ENCODE results near the gene CHST15. TPM values are rescaled to one million over a fixed set of nuclear protein-coding genes. Genes with fewer than 3 reads are reported as not detected.

The CHST15 gene
- total and polyA plus RNA-seq, 11 donors, result 0.88 to 27.1 (median 4.1) TPM

DNA sequence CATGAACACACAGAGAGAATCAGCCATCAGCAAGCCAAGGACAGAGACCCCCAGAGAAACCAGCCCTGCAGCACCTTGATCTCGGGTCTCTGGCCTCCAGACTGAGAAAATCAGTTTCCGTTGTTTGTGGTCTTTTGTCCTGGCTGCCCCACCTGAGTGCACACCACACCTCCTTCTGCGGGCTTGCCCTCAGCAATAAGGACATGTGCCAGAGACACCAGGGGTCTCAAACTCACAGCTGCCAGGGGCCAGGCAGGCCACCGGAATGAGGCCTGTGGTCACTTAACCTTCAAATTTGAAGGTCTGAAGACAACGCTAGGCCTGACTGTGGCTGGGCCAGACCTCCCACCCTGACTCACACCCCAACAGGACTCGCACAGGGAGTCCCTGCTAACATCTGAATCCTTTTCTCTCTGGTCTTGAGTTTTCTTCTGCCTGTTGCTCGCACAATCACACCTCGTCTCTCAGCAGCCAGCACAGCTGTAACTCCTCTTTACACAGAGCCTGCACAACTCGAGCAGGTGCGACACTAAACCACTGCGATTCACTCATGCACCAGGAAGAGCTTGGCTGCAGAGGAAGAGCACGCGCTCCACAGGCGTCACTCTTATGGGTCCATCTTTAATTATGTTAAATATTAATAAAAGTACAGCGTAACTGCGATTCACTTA lies 86.2 kb downstream of the CHST15 start:
- intact Hi-C loops (cut with DNase I), result no loop called here
- H3K9me3 ChIP-seq, result no peaks in the 10 kb centered on the region
- WGBS, 4 donors, result 91 to 94% (median 93%) methylated on average over 16 of the region's 16 CpGs
- H3K27ac ChIP-seq, result peak overlapping the region in 1 of 12 donors; percentile 84
- DNase-seq (no peak), ATAC-seq (no peak)
- H3K4me1 ChIP-seq, result no peaks in the 10 kb centered on the region
- no peaks in the 10 kb centered on the region for H3K27me3 ChIP-seq
- TF ChIP-seq POLR2A (IDR thresholded peaks at IDR 0.05), result no peak
- TF ChIP-seq, protein P1, sequence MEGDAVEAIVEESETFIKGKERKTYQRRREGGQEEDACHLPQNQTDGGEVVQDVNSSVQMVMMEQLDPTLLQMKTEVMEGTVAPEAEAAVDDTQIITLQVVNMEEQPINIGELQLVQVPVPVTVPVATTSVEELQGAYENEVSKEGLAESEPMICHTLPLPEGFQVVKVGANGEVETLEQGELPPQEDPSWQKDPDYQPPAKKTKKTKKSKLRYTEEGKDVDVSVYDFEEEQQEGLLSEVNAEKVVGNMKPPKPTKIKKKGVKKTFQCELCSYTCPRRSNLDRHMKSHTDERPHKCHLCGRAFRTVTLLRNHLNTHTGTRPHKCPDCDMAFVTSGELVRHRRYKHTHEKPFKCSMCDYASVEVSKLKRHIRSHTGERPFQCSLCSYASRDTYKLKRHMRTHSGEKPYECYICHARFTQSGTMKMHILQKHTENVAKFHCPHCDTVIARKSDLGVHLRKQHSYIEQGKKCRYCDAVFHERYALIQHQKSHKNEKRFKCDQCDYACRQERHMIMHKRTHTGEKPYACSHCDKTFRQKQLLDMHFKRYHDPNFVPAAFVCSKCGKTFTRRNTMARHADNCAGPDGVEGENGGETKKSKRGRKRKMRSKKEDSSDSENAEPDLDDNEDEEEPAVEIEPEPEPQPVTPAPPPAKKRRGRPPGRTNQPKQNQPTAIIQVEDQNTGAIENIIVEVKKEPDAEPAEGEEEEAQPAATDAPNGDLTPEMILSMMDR (IDR thresholded peaks at IDR 0.05), result no peak
- no peak overlapping the region for H3K4me3 ChIP-seq
- H3K36me3 ChIP-seq, result peaks cover 0 to 51% (median 3%) of the 10 kb centered on the region in 9 donors

DNA sequence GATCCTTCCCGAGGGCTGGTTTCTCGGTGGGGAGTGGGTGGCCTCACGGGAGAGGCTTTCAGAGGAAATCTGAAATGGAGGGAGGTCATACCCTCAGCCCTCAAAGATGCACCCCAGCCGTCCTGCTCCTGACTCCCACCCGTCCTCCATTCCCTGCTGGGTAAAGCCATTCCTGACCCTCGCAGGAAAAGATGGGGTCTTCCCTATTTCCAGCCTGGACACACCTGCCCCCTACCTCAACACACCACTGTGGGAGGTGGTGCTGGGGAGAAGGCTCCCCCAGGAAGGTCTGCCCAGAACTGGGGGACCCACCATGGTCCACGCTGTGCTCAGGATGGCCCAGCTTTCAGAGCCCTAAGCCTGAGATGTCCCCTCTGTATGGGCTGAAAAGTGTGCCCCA lies 86.9 kb downstream of the CHST15 start:
- peak overlapping the region in 1 of 12 donors; percentile 84 for H3K27ac ChIP-seq
- ATAC-seq (no peak), DNase-seq (peak in 1 of 5 donors; percentile 2)
- intact Hi-C loops (cut with DNase I), result no loop called here
- H3K27me3 ChIP-seq, result no peaks in the 10 kb centered on the region
- no peak overlapping the region for H3K4me3 ChIP-seq
- peaks cover 0 to 3% (median 0%) of the 10 kb centered on the region in 12 donors for H3K4me1 ChIP-seq
- TF ChIP-seq POLR2A (IDR thresholded peaks at IDR 0.05), result no peak
- TF ChIP-seq, protein P1 (IDR thresholded peaks at IDR 0.05), result no peak
- 79 to 89% (median 82%) methylated on average over 7 of the region's 7 CpGs for WGBS, 4 donors
- H3K9me3 ChIP-seq, result no peaks in the 10 kb centered on the region
- H3K36me3 ChIP-seq, result peaks cover 0 to 51% (median 3%) of the 10 kb centered on the region in 9 donors

DNA sequence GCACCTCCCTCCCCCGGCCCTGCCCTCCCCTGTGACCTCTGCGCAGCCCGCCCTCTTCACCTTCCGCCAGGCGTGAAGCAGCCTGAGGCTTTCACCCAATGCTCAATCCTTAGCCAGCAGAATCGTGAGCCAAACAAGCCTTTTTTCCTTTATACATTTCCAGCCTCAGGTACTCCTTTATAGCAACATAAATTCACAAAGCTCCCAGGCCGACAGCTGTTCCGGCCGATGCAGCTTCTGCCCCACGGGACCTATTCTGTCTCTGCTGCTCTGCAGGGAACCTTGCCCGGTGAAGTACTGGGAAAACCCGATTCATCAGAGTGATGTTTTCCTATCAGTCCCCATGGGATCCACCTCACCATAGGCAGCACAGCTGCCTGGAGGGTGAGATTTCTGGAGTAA lies 87.4 kb downstream of the CHST15 start:
- intact Hi-C loops (cut with DNase I), result no loop called here
- H3K4me3 ChIP-seq, result no peak overlapping the region
- peaks cover 0 to 47% (median 3%) of the 10 kb centered on the region in 9 donors for H3K36me3 ChIP-seq
- H3K9me3 ChIP-seq, result no peaks in the 10 kb centered on the region
- ATAC-seq, result no peak
- H3K4me1 ChIP-seq, result peaks cover 0 to 8% (median 0%) of the 10 kb centered on the region in 12 donors
- H3K27me3 ChIP-seq, result no peaks in the 10 kb centered on the region
- 63 to 69% (median 67%) methylated on average over 12 of the region's 12 CpGs for WGBS, 4 donors
- H3K27ac ChIP-seq, result peak overlapping the region in 1 of 12 donors; percentile 84
- TF ChIP-seq, protein P1 (IDR thresholded peaks at IDR 0.05), result no peak
- TF ChIP-seq POLR2A (IDR thresholded peaks at IDR 0.05), result no peak
- peak in 1 of 5 donors; percentile 8 for DNase-seq

DNA sequence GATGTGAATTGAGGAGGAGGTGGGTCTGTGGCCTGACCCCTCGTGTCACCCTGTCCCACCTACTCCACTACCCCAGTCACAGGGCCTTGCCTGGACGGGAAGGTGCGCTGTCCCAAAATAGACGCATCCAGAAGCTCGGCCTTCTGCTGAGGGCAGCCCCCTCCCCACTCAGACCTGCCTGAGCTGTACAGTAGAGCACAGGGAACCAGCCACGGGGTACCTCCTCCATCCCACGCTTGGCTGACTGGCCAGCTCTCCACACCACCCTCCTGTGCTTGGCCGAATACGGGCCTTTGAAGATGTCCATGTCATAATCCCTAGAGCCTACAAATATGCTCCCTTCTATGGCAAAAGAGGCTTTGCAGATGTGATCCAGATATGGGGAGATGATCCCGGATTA lies 88.3 kb downstream of the CHST15 start:
- H3K27me3 ChIP-seq, result no peaks in the 10 kb centered on the region
- peaks cover 0 to 10% (median 0%) of the 10 kb centered on the region in 12 donors for H3K4me1 ChIP-seq
- DNase-seq (no peak), ATAC-seq (no peak)
- peaks cover 0 to 38% (median 2%) of the 10 kb centered on the region in 9 donors for H3K36me3 ChIP-seq
- no peak overlapping the region for H3K4me3 ChIP-seq
- WGBS, 4 donors, result 84 to 97% (median 89%) methylated on average over 8 to 10 of the region's 10 CpGs
- TF ChIP-seq POLR2A (IDR thresholded peaks at IDR 0.05), result no peak
- TF ChIP-seq, protein P1 (IDR thresholded peaks at IDR 0.05), result no peak
- no peaks in the 10 kb centered on the region for H3K9me3 ChIP-seq
- peak overlapping the region in 1 of 12 donors; percentile 84 for H3K27ac ChIP-seq
- intact Hi-C loops (cut with DNase I), result no loop called here
